ENCODE measurements around the gene MPPED1.
A peak's percentile ranks its signal among the peaks of the same experiment; 100 is the strongest.

MPPED1 gene, protein sequence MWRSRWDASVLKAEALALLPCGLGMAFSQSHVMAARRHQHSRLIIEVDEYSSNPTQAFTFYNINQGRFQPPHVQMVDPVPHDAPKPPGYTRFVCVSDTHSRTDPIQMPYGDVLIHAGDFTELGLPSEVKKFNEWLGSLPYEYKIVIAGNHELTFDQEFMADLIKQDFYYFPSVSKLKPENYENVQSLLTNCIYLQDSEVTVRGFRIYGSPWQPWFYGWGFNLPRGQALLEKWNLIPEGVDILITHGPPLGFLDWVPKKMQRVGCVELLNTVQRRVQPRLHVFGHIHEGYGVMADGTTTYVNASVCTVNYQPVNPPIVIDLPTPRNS

DNA sequence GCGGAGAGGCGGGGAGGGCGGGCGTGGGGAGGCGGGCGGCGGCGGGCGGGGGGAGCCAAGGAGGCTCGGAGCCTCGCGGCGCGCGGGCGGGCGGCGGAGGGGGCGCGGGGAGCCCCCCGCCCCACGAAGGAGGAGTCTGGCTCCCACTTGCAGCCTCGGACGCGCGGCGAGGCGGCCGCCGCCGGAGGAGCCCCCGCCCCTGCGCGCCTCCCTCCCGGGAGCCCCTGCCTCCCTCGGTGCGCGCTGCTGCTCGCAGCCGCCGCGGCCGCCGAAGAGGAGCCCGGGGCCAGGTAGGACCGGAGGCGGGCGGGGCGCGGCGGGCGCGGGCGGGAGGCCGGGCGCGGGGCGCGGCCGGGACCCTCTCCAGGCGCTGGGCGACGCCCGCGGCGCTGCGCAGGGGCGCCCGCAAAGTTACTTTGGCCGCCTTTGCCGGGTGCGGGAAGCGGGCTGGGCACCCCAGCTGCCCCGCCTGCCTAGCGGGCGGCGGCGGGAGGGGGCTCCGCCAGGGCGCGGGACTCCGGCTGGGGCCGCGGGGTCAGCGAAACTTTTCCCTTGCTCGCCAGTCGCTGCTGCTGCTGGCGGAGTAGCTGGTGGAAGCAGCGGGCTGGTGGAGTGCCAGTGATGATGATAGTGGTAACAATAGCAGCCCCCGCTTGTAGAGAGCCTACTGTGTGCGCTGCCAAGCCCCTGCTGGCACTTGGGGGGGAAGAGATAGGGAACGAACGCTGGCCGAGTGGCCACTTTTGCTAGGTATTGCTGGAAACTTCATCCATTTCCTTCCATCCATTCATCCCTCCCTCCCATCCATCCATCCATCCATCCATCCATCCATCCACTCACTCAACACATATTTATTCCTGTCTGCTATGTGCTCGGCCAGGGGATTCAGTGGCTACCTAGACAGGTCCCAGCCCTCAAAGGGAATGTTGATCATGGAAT lies at the start of gene MPPED1:
TSS of gene MPPED1 (plus strand) at position 146 of the 939 bp plus-strand sequence. CDS start 12,972 bp downstream, outside the sequence.
- DNase-seq: no peak

GRCh38 chr22:43363315-43364168 lies 48.3 kb upstream of the MPPED1 start:
- no peak for DNase-seq

- no peak for DNase-seq
These were observed 47.7 kb upstream of the MPPED1 start for GRCh38 chr22:43364169-43364435.

DNA sequence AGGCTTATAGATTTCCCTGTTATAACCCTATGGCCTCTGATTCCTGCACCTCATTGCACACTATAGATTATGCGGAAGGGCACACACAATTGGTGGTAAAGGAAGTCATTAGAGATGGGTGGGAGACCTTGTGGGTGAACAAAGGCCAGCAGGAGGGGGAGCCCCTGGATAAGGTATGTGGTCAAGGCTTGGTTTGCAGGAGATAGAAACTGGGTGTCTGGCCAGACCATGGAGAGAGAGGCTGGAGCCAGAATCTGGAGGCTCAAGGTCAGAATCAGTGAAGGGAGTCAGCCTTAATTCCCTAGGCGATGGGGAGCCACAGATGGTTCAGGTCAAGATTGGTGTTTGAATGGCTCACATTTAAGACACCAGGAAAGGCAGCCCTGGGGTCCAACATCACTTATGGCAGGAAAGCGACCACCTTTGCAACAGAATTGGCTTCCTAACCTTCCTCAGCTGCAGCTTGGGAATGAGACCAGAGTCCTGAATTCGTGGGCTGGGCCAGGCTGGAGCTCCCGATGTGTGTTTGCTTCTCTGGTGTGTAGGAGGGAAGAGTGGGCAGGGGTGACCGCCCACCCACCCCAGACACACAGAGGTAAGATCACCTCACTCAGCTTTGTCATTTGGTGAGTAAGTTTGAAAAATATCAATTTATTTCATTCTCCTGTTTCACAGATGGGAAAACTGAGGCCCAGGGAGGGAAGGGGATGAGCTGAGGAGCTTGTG lies 45.9 kb upstream of the MPPED1 start:
- no peak for DNase-seq

DNA sequence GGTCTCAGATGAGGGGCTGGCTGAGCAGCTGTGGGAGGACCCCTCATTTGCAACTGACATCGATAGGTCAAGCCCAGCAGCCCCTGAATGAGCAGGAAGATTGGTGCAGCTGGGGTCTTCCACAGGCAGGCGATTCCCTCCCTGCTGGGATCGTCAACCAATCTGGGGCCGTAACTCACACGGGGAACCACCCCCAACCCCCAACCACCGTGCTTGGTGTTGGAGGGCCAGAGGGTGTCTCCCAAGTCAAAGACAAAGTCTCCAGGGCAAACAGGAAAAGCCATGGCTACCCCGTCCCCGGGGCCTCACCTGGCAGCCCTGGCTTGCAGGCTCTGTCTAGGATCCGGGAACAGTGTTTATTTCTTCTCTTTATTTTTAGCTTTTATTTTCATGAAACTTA lies 41.8 kb upstream of the MPPED1 start:
- DNase-seq: no peak

GRCh38 chr22:43375951-43376455 lies 35.8 kb upstream of the MPPED1 start:
- no peak for DNase-seq

DNA sequence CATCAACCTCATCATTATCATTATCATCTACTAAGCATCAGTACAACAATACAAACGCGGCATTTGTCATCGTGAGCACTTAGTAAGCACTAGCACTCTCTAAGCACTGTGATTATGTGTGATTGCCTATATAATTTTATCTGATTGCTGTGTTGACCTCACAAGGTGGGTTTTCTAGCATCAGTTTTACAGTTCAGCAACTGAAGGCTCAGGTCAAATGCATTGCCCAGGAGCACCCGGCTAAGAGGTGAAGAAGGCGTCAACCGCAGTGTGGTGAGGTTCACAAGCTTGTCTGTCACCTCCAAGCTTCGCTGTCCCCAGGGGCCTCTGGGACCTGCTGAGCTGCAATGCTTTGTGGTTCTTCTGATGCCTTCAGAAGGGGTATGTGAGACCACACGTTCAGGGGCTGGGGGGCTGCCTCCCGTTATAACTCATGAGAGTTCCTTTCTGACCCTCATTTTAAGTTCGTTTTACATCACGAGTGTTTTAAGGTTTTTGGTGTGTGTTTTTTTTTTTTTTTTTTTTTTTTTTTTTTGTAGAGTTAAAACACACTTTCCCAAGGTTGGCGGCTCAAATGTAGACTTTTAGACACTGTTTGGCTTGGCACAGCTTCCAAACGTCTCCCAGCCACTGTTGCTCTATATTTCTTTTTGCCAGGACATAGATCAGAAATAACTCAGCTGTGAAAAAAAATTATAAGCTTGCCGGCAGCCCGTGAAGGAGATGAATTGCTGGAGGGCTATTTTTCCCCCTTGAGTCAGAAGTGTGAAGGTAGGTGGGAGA lies 34.9 kb upstream of the MPPED1 start:
- DNase-seq: no peak

GRCh38 chr22:43377548-43377895 lies 34.3 kb upstream of the MPPED1 start:
- no peak for DNase-seq

DNA sequence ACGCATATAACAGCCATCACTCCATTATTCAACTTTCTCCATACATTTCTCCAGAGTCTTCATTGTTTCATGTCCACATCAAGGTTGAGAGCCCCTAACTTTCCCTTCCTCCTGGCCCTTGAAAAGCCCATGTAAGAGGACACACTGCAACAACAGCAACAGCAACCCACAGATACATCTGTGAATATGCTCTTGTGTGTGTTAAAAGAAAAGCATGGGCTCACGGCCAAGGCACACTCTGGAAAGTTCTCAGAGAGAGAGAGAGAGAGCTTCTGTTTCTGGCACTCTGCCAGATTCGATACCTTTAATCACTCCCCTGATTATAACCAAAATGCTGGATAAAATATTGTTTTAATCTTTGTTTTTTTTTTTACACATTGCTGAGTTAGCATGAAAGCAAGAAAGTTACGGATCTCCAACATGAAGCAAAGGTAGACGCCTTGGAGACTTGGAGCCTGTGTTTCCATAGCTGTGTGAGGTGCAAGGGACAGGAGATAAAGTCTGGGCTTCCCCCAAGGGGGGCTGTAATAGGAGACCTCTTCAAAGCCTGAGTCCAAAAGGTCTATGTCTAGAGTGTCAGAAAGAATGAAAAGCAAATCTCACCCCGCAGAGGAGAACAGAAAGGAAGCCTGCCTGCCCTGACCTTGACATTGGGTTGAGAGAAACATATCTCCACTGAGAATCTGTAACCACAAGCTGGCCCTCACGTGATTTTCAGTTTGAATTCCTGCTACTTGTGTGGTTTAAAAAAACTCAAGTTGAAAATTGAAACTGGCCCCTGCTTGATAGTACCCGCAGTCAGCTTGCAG lies 33.7 kb upstream of the MPPED1 start:
- no peak for DNase-seq

- DNase-seq: peak in 1 of 2 donors; percentile 4
These were observed 30.1 kb upstream of the MPPED1 start for GRCh38 chr22:43381693-43382092.

DNA sequence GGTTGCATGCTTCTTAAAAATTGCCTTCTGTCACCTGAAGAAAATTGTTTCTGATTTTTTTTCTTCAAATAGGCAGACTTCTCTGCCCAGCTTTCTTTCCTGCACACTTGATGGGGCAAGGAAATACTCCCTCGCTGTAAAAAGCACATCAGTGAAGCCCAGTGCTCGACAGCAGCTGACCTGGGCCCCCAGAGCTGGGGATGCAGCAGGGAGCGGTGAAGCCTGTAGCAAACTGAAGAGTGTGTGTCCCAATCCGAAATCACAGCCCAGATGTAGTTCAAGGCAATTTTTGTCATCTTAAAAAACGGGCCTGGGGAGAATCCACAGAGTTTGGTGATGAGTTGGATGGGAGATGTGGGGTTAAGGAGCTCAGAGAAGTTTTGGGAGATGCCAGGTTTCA lies 27.0 kb upstream of the MPPED1 start:
- DNase-seq: no peak

DNA sequence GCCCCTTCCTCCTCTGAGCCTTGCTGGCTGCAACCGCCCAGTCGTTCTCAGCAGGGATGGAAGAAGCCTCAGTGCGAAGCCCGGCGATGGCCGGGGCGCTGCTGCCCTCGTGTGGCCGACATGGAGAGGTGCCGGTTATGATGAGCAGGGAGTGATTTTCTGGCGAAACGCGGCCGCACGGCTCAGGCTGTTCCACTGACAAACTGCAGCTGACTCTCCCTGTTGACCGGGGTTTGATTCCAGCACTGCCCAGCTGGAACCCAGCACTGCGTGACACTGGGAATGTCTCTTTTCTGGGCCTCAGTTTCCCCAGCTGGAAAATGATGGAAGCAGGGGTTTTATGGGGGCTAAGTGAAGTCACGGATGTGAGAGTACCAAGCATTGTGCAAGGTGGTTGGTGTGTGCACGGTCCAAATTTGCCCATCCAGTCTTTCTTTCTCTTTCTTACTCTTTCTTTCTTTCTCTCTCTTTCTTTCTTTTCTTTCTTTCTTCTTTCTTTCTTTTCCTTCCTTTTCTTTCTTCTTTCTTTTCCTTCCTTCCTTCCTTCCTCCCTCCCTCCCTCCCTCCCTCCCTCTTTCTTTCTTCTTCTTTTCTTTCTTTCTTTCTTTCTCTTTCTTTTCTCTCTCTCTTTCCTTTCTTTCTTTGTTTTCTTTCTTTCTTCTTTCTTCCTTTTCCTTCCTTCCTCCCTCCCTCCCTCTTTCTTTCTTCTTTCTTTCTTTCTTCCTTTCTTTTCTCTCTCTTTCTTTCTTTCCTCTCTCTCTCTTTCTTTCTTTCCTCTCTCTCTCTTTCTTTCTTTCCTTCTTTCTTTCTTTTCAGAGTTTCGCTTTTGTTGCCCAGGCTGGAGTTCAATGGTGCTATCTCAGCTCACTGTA lies 25.8 kb upstream of the MPPED1 start:
- DNase-seq: peak; percentile 63 to 86

DNA sequence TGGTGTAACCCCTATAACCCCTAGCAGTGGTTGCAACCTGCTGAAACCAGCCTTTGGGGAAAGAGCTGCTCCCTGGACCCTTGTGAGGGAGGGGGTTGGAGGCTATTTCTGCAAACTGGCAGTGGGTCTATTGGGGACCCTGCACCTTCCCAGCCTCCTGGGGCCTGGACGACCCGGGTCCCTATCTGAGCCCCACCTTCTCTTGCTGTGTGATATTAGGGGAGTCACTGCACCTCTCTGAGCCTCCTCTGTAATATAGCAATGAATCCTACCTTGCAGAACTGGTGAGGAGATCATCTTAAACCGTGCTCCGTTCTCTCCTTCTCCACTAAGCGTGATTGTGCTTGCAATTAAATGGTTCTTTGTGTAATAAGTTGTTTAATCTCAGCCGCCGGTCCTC lies 24.0 kb upstream of the MPPED1 start:
- no peak for DNase-seq

- DNase-seq: peak; percentile 21 to 81
These were observed 23.4 kb upstream of the MPPED1 start for GRCh38 chr22:43388420-43388851.

GRCh38 chr22:43389227-43389836 lies 22.5 kb upstream of the MPPED1 start:
- DNase-seq: no peak

GRCh38 chr22:43390166-43390565 lies 21.6 kb upstream of the MPPED1 start:
- no peak for DNase-seq

DNA sequence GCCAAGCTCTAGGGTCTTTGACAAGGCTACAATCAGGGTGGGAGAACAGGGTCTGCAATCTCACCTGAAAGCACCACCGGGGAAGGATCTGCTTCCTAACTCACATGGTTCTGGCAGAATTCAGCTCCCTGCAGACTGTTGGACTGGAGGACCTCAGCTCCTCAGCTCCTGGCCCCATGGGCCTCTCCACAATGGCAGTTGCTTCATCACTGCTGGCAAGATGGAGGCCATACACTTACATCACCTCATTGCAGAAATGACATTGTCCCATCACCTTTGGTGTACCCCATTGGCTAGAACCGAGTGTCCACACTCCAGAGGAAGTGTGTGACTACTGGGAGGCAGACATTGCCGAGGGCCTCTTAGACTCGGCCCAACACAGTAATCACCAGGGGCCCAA lies 20.9 kb upstream of the MPPED1 start:
- no peak for DNase-seq

DNA sequence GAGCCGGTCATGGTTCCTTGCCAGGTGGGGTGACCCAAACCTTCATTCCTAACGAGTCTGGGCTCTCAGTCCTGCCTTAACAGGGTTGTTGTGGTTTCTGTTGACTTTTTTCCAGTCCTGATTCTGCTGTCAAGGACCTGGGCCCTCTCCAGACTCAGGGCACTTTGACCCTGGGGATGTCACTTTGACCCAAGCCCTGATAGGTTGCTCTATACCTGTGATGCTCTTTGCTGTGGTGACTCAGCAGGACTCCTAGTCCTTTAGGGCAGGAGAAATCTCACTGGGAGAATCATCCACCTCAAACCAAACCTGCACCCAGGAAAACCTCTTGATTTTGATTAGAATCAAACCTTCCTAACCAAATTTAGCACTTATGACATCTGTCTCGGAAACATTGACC lies 20.5 kb upstream of the MPPED1 start:
- DNase-seq: no peak

GRCh38 chr22:43392385-43392989 lies 19.3 kb upstream of the MPPED1 start:
- DNase-seq: no peak
